SK-N-MC (cell line): ENCODE results near the gene PPARGC1A.
A peak's percentile ranks its signal among the peaks of the same experiment; 100 is the strongest.

Experiments used
- DNase-seq: peaks from one replicate; pipeline ENCODE4 v3.0.0-alpha.2; 2011; ENCODE audit warnings: low read depth, low spot score
- H3K27ac ChIP-seq: fragments of 200-600 bp; sonication (generic); 2 replicates; pipeline ENCODE4 v1.5.1; 2016; ENCODE audit warnings: mixed run types
- H3K36me3 ChIP-seq: fragments of 200-600 bp; sonication (generic); 2 replicates; pipeline ENCODE4 v1.6.1; 2017; ENCODE audit warnings: antibody characterized with exemption, low read length, mixed read lengths; ENCODE audit not compliant: insufficient read depth
- H3K4me3 ChIP-seq: fragments of 200-600 bp; sonication (generic); 2 replicates; pipeline ENCODE4 v1.5.1; 2016
- H3K9ac ChIP-seq: fragments of 200-600 bp; sonication (generic); 2 replicates; pipeline ENCODE4 v1.8.0; 2017; ENCODE audit warnings: mixed run types, mixed read lengths; ENCODE audit not compliant: insufficient read length
- H3K9me3 ChIP-seq: fragments of 200-600 bp; sonication (generic); 2 replicates; pipeline ENCODE4 v1.6.1; 2017; ENCODE audit warnings: low read depth, mild to moderate bottlenecking, antibody characterized with exemption, low read length, moderate library complexity, mixed read lengths
- EZH2 ChIP-seq: fragments of 200-600 bp; sonication (generic); IDR thresholded peaks from one replicate; pipeline ENCODE4 v1.6.1; 2017; ENCODE audit warnings: antibody characterized with exemption
- FOXP2 ChIP-seq: optimal IDR thresholded peaks from 2 replicates; pipeline ENCODE3; 2011; ENCODE audit warnings: mild to moderate bottlenecking, moderate library complexity; ENCODE audit not compliant: insufficient read depth; ENCODE audit errors: extremely low read length, control extremely low read depth
- POLR2AphosphoS5 ChIP-seq: IDR thresholded peaks from 2 replicates; pipeline ENCODE4 v1.6.1; 2012; ENCODE audit warnings: mild to moderate bottlenecking, low read depth, low read length, borderline replicate concordance

Gene PPARGC1A

GRCh38 chr4:23900636-23901035 lies 10.8 kb upstream of the PPARGC1A start:
- no peak overlapping the region for H3K9ac ChIP-seq
- no peak overlapping the region for H3K4me3 ChIP-seq
- no peaks in the 10 kb centered on the region for H3K9me3 ChIP-seq
- H3K27ac ChIP-seq, result no peak overlapping the region
- H3K36me3 ChIP-seq, result no peaks in the 10 kb centered on the region
- TF ChIP-seq EZH2 (no peak), FOXP2 (no peak), POLR2AphosphoS5 (no peak)
- DNase-seq, result no peak

- Histone ChIP-seq H3K27ac (no peak overlapping the region), H3K9me3 (no peaks in the 10 kb centered on the region), H3K4me3 (no peak overlapping the region), H3K9ac (no peak overlapping the region), H3K36me3 (no peaks in the 10 kb centered on the region)
- TF ChIP-seq POLR2AphosphoS5 (no peak), FOXP2 (no peak), EZH2 (no peak)
- no peak for DNase-seq
Observed at GRCh38 chr4:23899565-23899964, 9.7 kb upstream of the PPARGC1A start.

GRCh38 chr4:23897564-23898109 lies 7.8 kb upstream of the PPARGC1A start:
- H3K9me3 ChIP-seq, result no peaks in the 10 kb centered on the region
- no peak overlapping the region for H3K27ac ChIP-seq
- TF ChIP-seq EZH2, result no peak
- no peak for TF ChIP-seq FOXP2
- TF ChIP-seq POLR2AphosphoS5, result no peak
- H3K36me3 ChIP-seq, result no peaks in the 10 kb centered on the region
- no peak for DNase-seq
- H3K9ac ChIP-seq, result no peak overlapping the region
- H3K4me3 ChIP-seq, result no peak overlapping the region

GRCh38 chr4:23894021-23894420 lies 4.2 kb upstream of the PPARGC1A start:
- no peak for DNase-seq
- no peak for TF ChIP-seq EZH2
- Histone ChIP-seq H3K9ac (no peak overlapping the region), H3K36me3 (no peaks in the 10 kb centered on the region), H3K27ac (no peak overlapping the region), H3K9me3 (no peaks in the 10 kb centered on the region), H3K4me3 (no peak overlapping the region)

GRCh38 chr4:23891064-23891421 lies 1.2 kb upstream of the PPARGC1A start:
- Histone ChIP-seq H3K9me3 (no peaks in the 10 kb centered on the region), H3K36me3 (no peaks in the 10 kb centered on the region), H3K9ac (peak overlapping the region; percentile 53), H3K27ac (peak overlapping the region; percentile 46; the same call in 1 of the 2 replicates), H3K4me3 (peak overlapping the region; percentile 75)
- no peak for DNase-seq
- TF ChIP-seq POLR2AphosphoS5 (no peak), FOXP2 (no peak), EZH2 (no peak)

- Histone ChIP-seq H3K9ac (peak overlapping the region; percentile 53), H3K4me3 (peak overlapping the region; percentile 75), H3K27ac (peak overlapping the region; percentile 46; the same call in 1 of the 2 replicates), H3K9me3 (no peaks in the 10 kb centered on the region), H3K36me3 (no peaks in the 10 kb centered on the region)
- no peak for DNase-seq
- TF ChIP-seq FOXP2 (no peak), EZH2 (no peak), POLR2AphosphoS5 (no peak)
Observed at GRCh38 chr4:23890369-23891063, 669 bp upstream of the PPARGC1A start.

GRCh38 chr4:23889391-23889790 lies 456 bp downstream of the PPARGC1A start:
- no peak overlapping the region for H3K27ac ChIP-seq
- peak overlapping the region; percentile 75 for H3K4me3 ChIP-seq
- TF ChIP-seq EZH2, result no peak
- no peak for TF ChIP-seq FOXP2
- TF ChIP-seq POLR2AphosphoS5, result no peak

GRCh38 chr4:23888421-23889319 lies 1.2 kb downstream of the PPARGC1A start:
- Histone ChIP-seq H3K9me3 (no peaks in the 10 kb centered on the region), H3K27ac (no peak overlapping the region), H3K4me3 (peak overlapping the region; percentile 75), H3K9ac (no peak overlapping the region), H3K36me3 (no peaks in the 10 kb centered on the region)
- TF ChIP-seq FOXP2 (no peak), POLR2AphosphoS5 (no peak), EZH2 (no peak)
- DNase-seq, result no peak

More at GRCh38 chr4:23889391-23889790, 456 bp downstream of the PPARGC1A start:
- H3K9ac ChIP-seq, result no peak overlapping the region
- H3K9me3 ChIP-seq, result no peaks in the 10 kb centered on the region
- no peak for DNase-seq
- H3K36me3 ChIP-seq, result no peaks in the 10 kb centered on the region
